K562 (cell line): ENCODE measurements around the gene SYNJ2. TPM values are rescaled to one million over a fixed set of nuclear protein-coding genes. Genes with fewer than 3 reads are reported as not detected.

ENCODE experiments used
- ARID1B ChIP-seq: fragments of 450-650 bp; IDR thresholded peaks from 2 replicates; pipeline ENCODE4 v1.6.1; 2016; ENCODE audit warnings: antibody characterized with exemption, mild to moderate bottlenecking, inconsistent platforms
- ARNT ChIP-seq, 2 experiments: fragments of 450-650 bp; IDR thresholded peaks; 2 replicates each; pipeline ENCODE4 v1.6.1; 2016; ENCODE audit warnings: mild to moderate bottlenecking in 1 of 2
- CCNT2 ChIP-seq: IDR thresholded peaks from 2 replicates; pipeline ENCODE4 v1.6.1; 2011; ENCODE audit warnings: borderline replicate concordance, low read depth, mild to moderate bottlenecking, moderate library complexity, mixed read lengths, low read length; ENCODE audit not compliant: insufficient read length; ENCODE audit errors: extremely low read depth
- HEY1 ChIP-seq: fragments of 250-450 bp; sonication (Bioruptor Pico); IDR thresholded peaks from 2 replicates; pipeline ENCODE4 v1.5.0; 2020; ENCODE audit warnings: mild to moderate bottlenecking, moderate library complexity, borderline replicate concordance
- ILK ChIP-seq: fragments of 450-650 bp; IDR thresholded peaks from 2 replicates; pipeline ENCODE4 v1.6.1; 2016; ENCODE audit warnings: missing genetic modification characterization, low read depth, mild to moderate bottlenecking, missing compliant biosample characterization, moderate library complexity, borderline replicate concordance
- KLF16 ChIP-seq: IDR thresholded peaks from 2 replicates; pipeline ENCODE4 v1.6.1; 2016; ENCODE audit warnings: antibody characterized with exemption
- MXI1 ChIP-seq: IDR thresholded peaks from 2 replicates; pipeline ENCODE4 v1.6.1; 2011; ENCODE audit warnings: low read depth, mild to moderate bottlenecking, improper control_type of control experiment, low read length
- NFRKB ChIP-seq: fragments of 450-650 bp; IDR thresholded peaks from 2 replicates; pipeline ENCODE4 v1.6.1; 2016; ENCODE audit warnings: low read depth
- PREB ChIP-seq: sonication (generic); formaldehyde crosslinking; IDR thresholded peaks from 2 replicates; pipeline ENCODE4 v1.8.1; 2023; ENCODE audit warnings: mild to moderate bottlenecking, missing genetic modification reagents
- SAFB ChIP-seq: fragments of 200-400 bp; formaldehyde crosslinking; IDR thresholded peaks from 2 replicates; pipeline ENCODE4 v1.6.1; 2017; ENCODE audit warnings: low read depth, low read length, borderline replicate concordance
- SMAD2 ChIP-seq: fragments of 150-350 bp; IDR thresholded peaks from 2 replicates; pipeline ENCODE4 v1.6.1; 2014; ENCODE audit warnings: low read depth, mild to moderate bottlenecking, low read length
- YBX1 ChIP-seq: fragments of 450-650 bp; IDR thresholded peaks from 2 replicates; pipeline ENCODE4 v1.7.1; 2016; ENCODE audit warnings: mild to moderate bottlenecking
- ZBED1 ChIP-seq: IDR thresholded peaks from 2 replicates; pipeline ENCODE4 v1.6.1; 2014
- ZNF384 ChIP-seq: IDR thresholded peaks from 2 replicates; pipeline ENCODE4 v1.6.1; 2012; ENCODE audit warnings: low read depth, low read length, improper control_type of control experiment
- polyA plus RNA-seq, 8 experiments: library from polyadenylated mRNA; depleted of rRNA in 4 of 8; stranded (reverse) in 5 of 8; unstranded in 3 of 8; fragments of >200 nt; fragmentation: Nextera tagmentation in 2 of 8; fragmentation: Illumina TruSeq in 1 of 8; extraction: Ambion mirVana in 2 of 8; extraction: Trizol in 1 of 8; gene quantifications; 2 replicates each; pipeline versions ENCODE4 v1.2.1 to v1.2.3, GENCODE V29; 2011 to 2014; ENCODE audit warnings: inconsistent platforms in 1 of 8, missing spikeins in 1 of 8
- total RNA-seq, 7 experiments: library from RNA; depleted of rRNA in 6 of 7; stranded (reverse); fragments of >200 nt in 6 of 7; fragmentation: Illumina TruSeq in 2 of 7; extraction: Trizol in 2 of 7; gene quantifications; 2 replicates each; pipeline versions ENCODE4 v1.2.1 to v1.2.3, GENCODE V29; 2011 to 2021; ENCODE audit warnings: low replicate concordance in 1 of 7
- TF ChIP-seq, protein P1 (sequence below): fragments of 450-650 bp; IDR thresholded peaks from 2 replicates; pipeline ENCODE4 v1.6.1; 2017; ENCODE audit warnings: antibody characterized with exemption, mild to moderate bottlenecking
- TF ChIP-seq, protein P2 (sequence below): fragments of 250-450 bp; sonication (Bioruptor Pico); IDR thresholded peaks from 2 replicates; pipeline ENCODE4 v1.4.0; 2020

Gene SYNJ2
- total and polyA plus RNA-seq, 9 of the 15 experiments (the other 6 are each of a cell fraction or from before 2014, with no cell fraction given): 3.0 to 27.7 (median 17.8) TPM

DNA sequence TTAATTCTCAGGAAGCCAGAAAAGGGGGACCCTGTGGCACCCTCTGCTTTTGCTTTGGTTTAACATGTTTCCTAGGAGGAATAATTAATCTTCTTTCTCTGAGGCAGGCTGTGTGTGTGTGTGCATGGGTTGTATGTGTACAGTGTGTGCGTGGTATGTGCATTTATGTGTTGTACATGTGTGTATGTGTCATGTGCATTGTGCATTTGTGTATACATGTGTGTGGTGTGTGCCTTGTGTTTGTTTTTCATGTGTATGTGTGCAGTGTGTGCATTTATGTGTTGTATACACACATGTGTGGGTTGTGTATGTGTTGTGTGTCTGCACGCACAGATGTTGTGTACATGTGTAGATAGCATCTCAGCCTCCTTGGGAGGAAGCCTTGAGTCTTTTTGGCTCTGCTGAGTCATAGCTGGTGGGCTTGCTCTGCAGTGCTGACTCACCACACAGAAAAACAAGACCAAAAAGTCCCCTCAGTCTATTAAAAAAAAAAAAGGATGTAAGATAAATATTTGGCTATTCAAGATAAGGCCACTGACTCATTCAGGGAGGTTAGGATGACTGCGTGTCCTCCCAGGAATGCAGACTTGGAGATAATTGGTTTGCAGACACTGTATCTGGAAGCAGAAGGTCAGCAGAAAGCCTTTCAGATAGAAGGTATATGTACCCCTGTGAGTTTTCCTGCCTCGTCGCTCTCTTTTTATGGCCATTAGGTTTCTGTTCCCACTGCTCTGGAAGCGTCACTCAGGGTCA lies 58.6 kb downstream of the SYNJ2 start (continued):
- TF ChIP-seq, protein P1, sequence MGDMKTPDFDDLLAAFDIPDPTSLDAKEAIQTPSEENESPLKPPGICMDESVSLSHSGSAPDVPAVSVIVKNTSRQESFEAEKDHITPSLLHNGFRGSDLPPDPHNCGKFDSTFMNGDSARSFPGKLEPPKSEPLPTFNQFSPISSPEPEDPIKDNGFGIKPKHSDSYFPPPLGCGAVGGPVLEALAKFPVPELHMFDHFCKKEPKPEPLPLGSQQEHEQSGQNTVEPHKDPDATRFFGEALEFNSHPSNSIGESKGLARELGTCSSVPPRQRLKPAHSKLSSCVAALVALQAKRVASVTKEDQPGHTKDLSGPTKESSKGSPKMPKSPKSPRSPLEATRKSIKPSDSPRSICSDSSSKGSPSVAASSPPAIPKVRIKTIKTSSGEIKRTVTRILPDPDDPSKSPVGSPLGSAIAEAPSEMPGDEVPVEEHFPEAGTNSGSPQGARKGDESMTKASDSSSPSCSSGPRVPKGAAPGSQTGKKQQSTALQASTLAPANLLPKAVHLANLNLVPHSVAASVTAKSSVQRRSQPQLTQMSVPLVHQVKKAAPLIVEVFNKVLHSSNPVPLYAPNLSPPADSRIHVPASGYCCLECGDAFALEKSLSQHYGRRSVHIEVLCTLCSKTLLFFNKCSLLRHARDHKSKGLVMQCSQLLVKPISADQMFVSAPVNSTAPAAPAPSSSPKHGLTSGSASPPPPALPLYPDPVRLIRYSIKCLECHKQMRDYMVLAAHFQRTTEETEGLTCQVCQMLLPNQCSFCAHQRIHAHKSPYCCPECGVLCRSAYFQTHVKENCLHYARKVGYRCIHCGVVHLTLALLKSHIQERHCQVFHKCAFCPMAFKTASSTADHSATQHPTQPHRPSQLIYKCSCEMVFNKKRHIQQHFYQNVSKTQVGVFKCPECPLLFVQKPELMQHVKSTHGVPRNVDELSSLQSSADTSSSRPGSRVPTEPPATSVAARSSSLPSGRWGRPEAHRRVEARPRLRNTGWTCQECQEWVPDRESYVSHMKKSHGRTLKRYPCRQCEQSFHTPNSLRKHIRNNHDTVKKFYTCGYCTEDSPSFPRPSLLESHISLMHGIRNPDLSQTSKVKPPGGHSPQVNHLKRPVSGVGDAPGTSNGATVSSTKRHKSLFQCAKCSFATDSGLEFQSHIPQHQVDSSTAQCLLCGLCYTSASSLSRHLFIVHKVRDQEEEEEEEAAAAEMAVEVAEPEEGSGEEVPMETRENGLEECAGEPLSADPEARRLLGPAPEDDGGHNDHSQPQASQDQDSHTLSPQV: peak; percentile 57; the same call in 1 of the 2 replicates
- TF ChIP-seq PREB (CRISPR knock-in tag) (no peak), ARNT (IDR thresholded peaks at IDR 0.05) (peak; percentile 97; a peak in 3 of 4 replicates), CCNT2 (peak; percentile 90), ZNF384 (peak; percentile 98), ARID1B (peak; percentile 98), ZBED1 (peak; percentile 64; the same call in 1 of the 2 replicates), YBX1 (no peak), KLF16 (peak; percentile 71; the same call in 1 of the 2 replicates), SMAD2 (no peak), HEY1 (CRISPR knock-in tag) (0 out of 2 replicates have a peak, but pooled peaks have one; percentile 43), ILK (tag) (no peak), NFRKB (peak; percentile 89), MXI1 (peak; percentile 71; the same call in 1 of the 2 replicates), SAFB (no peak)
- TF ChIP-seq, protein P2, sequence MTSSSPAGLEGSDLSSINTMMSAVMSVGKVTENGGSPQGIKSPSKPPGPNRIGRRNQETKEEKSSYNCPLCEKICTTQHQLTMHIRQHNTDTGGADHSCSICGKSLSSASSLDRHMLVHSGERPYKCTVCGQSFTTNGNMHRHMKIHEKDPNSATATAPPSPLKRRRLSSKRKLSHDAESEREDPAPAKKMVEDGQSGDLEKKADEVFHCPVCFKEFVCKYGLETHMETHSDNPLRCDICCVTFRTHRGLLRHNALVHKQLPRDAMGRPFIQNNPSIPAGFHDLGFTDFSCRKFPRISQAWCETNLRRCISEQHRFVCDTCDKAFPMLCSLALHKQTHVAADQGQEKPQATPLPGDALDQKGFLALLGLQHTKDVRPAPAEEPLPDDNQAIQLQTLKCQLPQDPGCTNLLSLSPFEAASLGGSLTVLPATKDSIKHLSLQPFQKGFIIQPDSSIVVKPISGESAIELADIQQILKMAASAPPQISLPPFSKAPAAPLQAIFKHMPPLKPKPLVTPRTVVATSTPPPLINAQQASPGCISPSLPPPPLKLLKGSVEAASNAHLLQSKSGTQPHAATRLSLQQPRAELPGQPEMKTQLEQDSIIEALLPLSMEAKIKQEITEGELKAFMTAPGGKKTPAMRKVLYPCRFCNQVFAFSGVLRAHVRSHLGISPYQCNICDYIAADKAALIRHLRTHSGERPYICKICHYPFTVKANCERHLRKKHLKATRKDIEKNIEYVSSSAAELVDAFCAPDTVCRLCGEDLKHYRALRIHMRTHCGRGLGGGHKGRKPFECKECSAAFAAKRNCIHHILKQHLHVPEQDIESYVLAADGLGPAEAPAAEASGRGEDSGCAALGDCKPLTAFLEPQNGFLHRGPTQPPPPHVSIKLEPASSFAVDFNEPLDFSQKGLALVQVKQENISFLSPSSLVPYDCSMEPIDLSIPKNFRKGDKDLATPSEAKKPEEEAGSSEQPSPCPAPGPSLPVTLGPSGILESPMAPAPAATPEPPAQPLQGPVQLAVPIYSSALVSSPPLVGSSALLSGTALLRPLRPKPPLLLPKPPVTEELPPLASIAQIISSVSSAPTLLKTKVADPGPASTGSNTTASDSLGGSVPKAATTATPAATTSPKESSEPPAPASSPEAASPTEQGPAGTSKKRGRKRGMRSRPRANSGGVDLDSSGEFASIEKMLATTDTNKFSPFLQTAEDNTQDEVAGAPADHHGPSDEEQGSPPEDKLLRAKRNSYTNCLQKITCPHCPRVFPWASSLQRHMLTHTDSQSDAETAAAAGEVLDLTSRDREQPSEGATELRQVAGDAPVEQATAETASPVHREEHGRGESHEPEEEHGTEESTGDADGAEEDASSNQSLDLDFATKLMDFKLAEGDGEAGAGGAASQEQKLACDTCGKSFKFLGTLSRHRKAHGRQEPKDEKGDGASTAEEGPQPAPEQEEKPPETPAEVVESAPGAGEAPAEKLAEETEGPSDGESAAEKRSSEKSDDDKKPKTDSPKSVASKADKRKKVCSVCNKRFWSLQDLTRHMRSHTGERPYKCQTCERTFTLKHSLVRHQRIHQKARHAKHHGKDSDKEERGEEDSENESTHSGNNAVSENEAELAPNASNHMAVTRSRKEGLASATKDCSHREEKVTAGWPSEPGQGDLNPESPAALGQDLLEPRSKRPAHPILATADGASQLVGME (CRISPR knock-in tag): no peak
